A673 (cell line): ENCODE data around the gene PGRMC2.

Experiments
- CTCF ChIP-seq: fragments of 300-800, 200-600 bp; sonication (generic); conservative IDR thresholded peaks from 2 replicates; pipeline ENCODE4 v1.5.1; 2017; ENCODE audit warnings: low read depth, mild to moderate bottlenecking, antibody characterized with exemption, low read length, moderate library complexity, mixed read lengths
- EZH2 ChIP-seq: fragments of 200-600 bp; sonication (generic); IDR thresholded peaks from 2 replicates; pipeline ENCODE4 v1.6.1; 2017; ENCODE audit warnings: borderline replicate concordance, low read depth, mild to moderate bottlenecking, mixed read lengths, antibody characterized with exemption, low read length; ENCODE audit not compliant: poor library complexity, severe bottlenecking

GRCh38 chr4:128322986-128323385 lies 35.4 kb upstream of the PGRMC2 start:
- no peak for TF ChIP-seq CTCF
- TF ChIP-seq EZH2, result no peak
